ENCODE data around the gene PLA2G4A.

PLA2G4A gene

GRCh38 chr1:186965847-186966246 lies 137.1 kb downstream of the PLA2G4A start:
- no peak overlapping the region for H3K4me3 ChIP-seq (ENCODE audit: low read depth, low read length)
- TF ChIP-seq CTCF (conservative IDR thresholded peaks at IDR 0.05; ENCODE audit: low read depth, low read length), result no peak
- DNase-seq (ENCODE audit: low read depth), result no peak

- no peak for TF ChIP-seq CTCF (conservative IDR thresholded peaks at IDR 0.05; ENCODE audit: low read depth, low read length)
- no peak overlapping the region for H3K4me3 ChIP-seq (ENCODE audit: low read depth, low read length)
- no peak for DNase-seq (ENCODE audit: low read depth)
These were observed 137.7 kb downstream of the PLA2G4A start for GRCh38 chr1:186966456-186966855.

GRCh38 chr1:186967656-186968394 lies 139.1 kb downstream of the PLA2G4A start:
- TF ChIP-seq CTCF (conservative IDR thresholded peaks at IDR 0.05; ENCODE audit: low read depth, low read length), result no peak
- peak; percentile 31 for DNase-seq (ENCODE audit: low read depth)
- no peak overlapping the region for H3K4me3 ChIP-seq (ENCODE audit: low read depth, low read length)

- H3K4me3 ChIP-seq (ENCODE audit: low read depth, low read length), result no peak overlapping the region
- peak; percentile 82 for DNase-seq (ENCODE audit: low read depth)
- TF ChIP-seq CTCF (conservative IDR thresholded peaks at IDR 0.05; ENCODE audit: low read depth, low read length), result no peak
These were observed 146.0 kb downstream of the PLA2G4A start for GRCh38 chr1:186974774-186975181.

GRCh38 chr1:186975220-186975619 lies 146.5 kb downstream of the PLA2G4A start:
- no peak overlapping the region for H3K4me3 ChIP-seq (ENCODE audit: low read depth, low read length)
- no peak for TF ChIP-seq CTCF (conservative IDR thresholded peaks at IDR 0.05; ENCODE audit: low read depth, low read length)

GRCh38 chr1:186976700-186977099 lies 148.0 kb downstream of the PLA2G4A start:
- no peak overlapping the region for H3K4me3 ChIP-seq (ENCODE audit: low read depth, low read length)
- DNase-seq (ENCODE audit: low read depth), result no peak
- TF ChIP-seq CTCF (conservative IDR thresholded peaks at IDR 0.05; ENCODE audit: low read depth, low read length), result no peak

More at GRCh38 chr1:186975220-186975619, 146.5 kb downstream of the PLA2G4A start:
- DNase-seq (ENCODE audit: low read depth), result peak; percentile 36
